IPS-18a (cell line): ENCODE data around the gene LIMA1.
A peak's percentile ranks its signal among the peaks of the same experiment; 100 is the strongest.
"Not testable (repeated sequence)": the region's sequence is repeated elsewhere in the genome, so short reads cannot be mapped to it uniquely, and the experiment has no call there.

Experiments used
- H3K27ac ChIP-seq: one replicate; pipeline ENCODE4 v1.5.1; 2013; ENCODE audit warnings: low read length
- H3K27me3 ChIP-seq: one replicate; pipeline ENCODE4 v1.6.1; 2013; ENCODE audit warnings: mild to moderate bottlenecking, low read length; ENCODE audit not compliant: control insufficient read depth, insufficient read depth
- H3K36me3 ChIP-seq: one replicate; pipeline ENCODE4 v1.6.1; 2013; ENCODE audit warnings: low read depth, low read length; ENCODE audit not compliant: control insufficient read depth
- H3K4me1 ChIP-seq: one replicate; pipeline ENCODE4 v1.6.1; 2013; ENCODE audit warnings: low read depth, low read length; ENCODE audit not compliant: control insufficient read depth
- H3K4me3 ChIP-seq: one replicate; pipeline ENCODE4 v1.5.1; 2013; ENCODE audit warnings: low read length
- H3K9ac ChIP-seq: one replicate; pipeline ENCODE4 v1.6.1; 2013; ENCODE audit warnings: mild to moderate bottlenecking, low read length, moderate library complexity
- H3K9me3 ChIP-seq: one replicate; pipeline ENCODE4 v1.6.1; 2013; ENCODE audit warnings: low read depth, low read length; ENCODE audit not compliant: control insufficient read depth

Gene LIMA1

GRCh38 chr12:50175716-50176026, 107.6 kb downstream of the LIMA1 start:
- no peaks in the 10 kb centered on the region for H3K9me3 ChIP-seq
- H3K36me3 ChIP-seq: peaks cover 21% of the 10 kb centered on the region
- no peak overlapping the region for H3K9ac ChIP-seq
- H3K27ac ChIP-seq: no peak overlapping the region
- no peaks in the 10 kb centered on the region for H3K27me3 ChIP-seq
- no peaks in the 10 kb centered on the region for H3K4me1 ChIP-seq
- no peak overlapping the region for H3K4me3 ChIP-seq

GRCh38 chr12:50174971-50175715, 108.2 kb downstream of the LIMA1 start:
- Histone ChIP-seq H3K9ac (no peak overlapping the region), H3K27ac (no peak overlapping the region), H3K36me3 (peaks cover 21% of the 10 kb centered on the region), H3K4me3 (no peak overlapping the region), H3K27me3 (no peaks in the 10 kb centered on the region), H3K4me1 (no peaks in the 10 kb centered on the region), H3K9me3 (no peaks in the 10 kb centered on the region)

GRCh38 chr12:50167049-50167828, 116.1 kb downstream of the LIMA1 start, which contains the start of gene CERS5:
Gene CERS5, minus strand, starts transcription at chr12:50167369. Its CDS starts 72 bp downstream, at chr12:50167297.
- H3K36me3 ChIP-seq: no peaks in the 10 kb centered on the region
- peak within 1 kb of the TSS; percentile 71 for H3K9ac ChIP-seq
- H3K27me3 ChIP-seq: no peaks in the 10 kb centered on the region
- peaks cover 4% of the 10 kb centered on the region for H3K4me1 ChIP-seq
- H3K27ac ChIP-seq: peak within 1 kb of the TSS; percentile 61
- H3K4me3 ChIP-seq: peak within 1 kb of the TSS; percentile 72
- H3K9me3 ChIP-seq: no peaks in the 10 kb centered on the region

DNA sequence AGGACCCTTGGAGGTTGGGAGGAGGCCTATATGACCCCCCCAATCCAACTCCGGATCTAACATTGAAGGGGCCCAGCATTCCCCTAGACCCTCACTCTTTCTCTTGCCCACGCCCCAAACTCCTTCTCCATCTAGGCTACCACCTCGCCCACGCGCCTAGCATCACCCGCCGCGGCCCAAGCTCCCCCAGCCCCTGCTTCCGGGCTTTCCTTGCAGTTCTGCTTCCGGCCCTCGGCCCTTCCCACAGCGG, 116.6 kb downstream of the LIMA1 start:
- Histone ChIP-seq H3K4me3 (peak overlapping the region; percentile 72), H3K9me3 (no peaks in the 10 kb centered on the region), H3K27me3 (no peaks in the 10 kb centered on the region), H3K36me3 (no peaks in the 10 kb centered on the region), H3K9ac (peak overlapping the region; percentile 71), H3K27ac (peak overlapping the region; percentile 61), H3K4me1 (peaks cover 4% of the 10 kb centered on the region)

GRCh38 chr12:50164963-50165362, 118.4 kb downstream of the LIMA1 start:
- no peak overlapping the region for H3K9ac ChIP-seq
- no peak overlapping the region for H3K27ac ChIP-seq
- no peaks in the 10 kb centered on the region for H3K36me3 ChIP-seq
- H3K4me1 ChIP-seq: peaks cover 4% of the 10 kb centered on the region
- no peaks in the 10 kb centered on the region for H3K9me3 ChIP-seq
- no peaks in the 10 kb centered on the region for H3K27me3 ChIP-seq
- H3K4me3 ChIP-seq: no peak overlapping the region

GRCh38 chr12:50162230-50162629, 121.1 kb downstream of the LIMA1 start:
- Histone ChIP-seq H3K4me3 (no peak overlapping the region), H3K9ac (no peak overlapping the region), H3K27ac (no peak overlapping the region), H3K36me3 (no peaks in the 10 kb centered on the region), H3K4me1 (peaks cover 4% of the 10 kb centered on the region), H3K9me3 (no peaks in the 10 kb centered on the region), H3K27me3 (no peaks in the 10 kb centered on the region)

DNA sequence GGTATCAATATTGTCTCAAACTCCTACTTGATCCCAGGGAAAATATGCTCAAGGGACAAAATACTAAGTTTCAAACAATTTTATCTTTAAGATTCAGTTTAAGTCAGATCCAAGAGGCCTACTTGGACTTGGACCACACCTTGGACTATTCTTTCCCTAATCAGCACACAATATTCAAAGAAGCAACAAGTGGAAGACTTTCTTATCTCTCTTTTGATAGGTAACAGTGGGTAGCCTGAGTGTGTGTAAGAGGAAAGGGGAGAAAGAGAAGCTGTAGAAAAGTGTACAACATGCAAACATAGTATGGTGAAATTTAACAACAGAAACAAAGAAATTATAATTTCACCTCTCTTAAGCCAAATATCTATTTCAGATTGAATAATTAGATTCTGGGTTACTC, 122.7 kb downstream of the LIMA1 start:
- H3K9ac ChIP-seq: no peak overlapping the region
- H3K27me3 ChIP-seq: no peaks in the 10 kb centered on the region
- H3K36me3 ChIP-seq: no peaks in the 10 kb centered on the region
- H3K4me3 ChIP-seq: no peak overlapping the region
- H3K9me3 ChIP-seq: no peaks in the 10 kb centered on the region
- H3K4me1 ChIP-seq: peaks cover 3% of the 10 kb centered on the region
- H3K27ac ChIP-seq: no peak overlapping the region

DNA sequence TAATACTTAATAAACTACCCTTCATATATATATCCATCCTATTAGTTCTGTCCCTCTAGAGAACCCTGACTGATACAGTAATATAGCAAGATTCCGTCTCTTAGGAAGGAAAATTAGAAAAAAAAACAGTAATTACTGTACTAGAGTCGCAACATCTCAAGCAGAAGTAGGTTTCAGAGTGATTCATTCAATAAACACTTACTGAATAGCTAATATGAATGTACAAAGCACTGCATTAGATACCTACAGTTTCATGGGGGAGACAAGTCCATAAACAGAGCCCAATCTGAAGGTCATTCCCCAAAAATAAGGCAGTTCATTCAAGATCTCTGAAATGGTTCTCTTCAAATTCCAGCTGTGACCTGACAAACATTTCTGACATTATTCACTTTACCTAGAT, 126.1 kb downstream of the LIMA1 start:
- H3K4me1 ChIP-seq: no peaks in the 10 kb centered on the region
- H3K9ac ChIP-seq: no peak overlapping the region
- H3K27me3 ChIP-seq: no peaks in the 10 kb centered on the region
- no peak overlapping the region for H3K27ac ChIP-seq
- no peak overlapping the region for H3K4me3 ChIP-seq
- H3K9me3 ChIP-seq: no peaks in the 10 kb centered on the region
- H3K36me3 ChIP-seq: no peaks in the 10 kb centered on the region

GRCh38 chr12:50156641-50157040, 126.7 kb downstream of the LIMA1 start:
- no peaks in the 10 kb centered on the region for H3K27me3 ChIP-seq

DNA sequence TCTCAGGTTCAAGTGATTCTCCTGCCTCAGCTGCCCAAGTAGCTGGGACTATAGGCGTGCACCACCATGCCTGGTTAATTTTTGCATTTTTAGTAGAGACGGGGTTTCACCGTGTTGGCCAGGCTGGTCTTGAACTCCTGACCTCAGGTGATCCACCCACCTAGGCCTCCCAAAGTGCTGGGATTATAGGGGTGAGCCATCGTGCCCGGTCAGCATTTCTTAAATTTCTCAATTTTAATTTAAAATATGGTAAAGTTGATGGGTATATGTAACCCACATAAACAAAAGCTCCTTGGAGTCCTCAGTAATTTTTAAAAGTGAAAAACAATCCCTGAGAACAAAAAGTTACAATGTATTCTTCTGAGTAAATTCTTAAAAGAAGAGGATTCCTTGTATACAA, 128.4 kb downstream of the LIMA1 start:
- H3K9ac ChIP-seq, H3K4me1 ChIP-seq, H3K36me3 ChIP-seq, H3K27me3 ChIP-seq, H3K9me3 ChIP-seq, H3K27ac ChIP-seq, H3K4me3 ChIP-seq: not testable (repeated sequence)

More at GRCh38 chr12:50156641-50157040, 126.7 kb downstream of the LIMA1 start:
- Histone ChIP-seq H3K36me3 (no peaks in the 10 kb centered on the region), H3K4me3 (no peak overlapping the region), H3K9me3 (no peaks in the 10 kb centered on the region), H3K4me1 (no peaks in the 10 kb centered on the region), H3K27ac (no peak overlapping the region), H3K9ac (no peak overlapping the region)

DNA sequence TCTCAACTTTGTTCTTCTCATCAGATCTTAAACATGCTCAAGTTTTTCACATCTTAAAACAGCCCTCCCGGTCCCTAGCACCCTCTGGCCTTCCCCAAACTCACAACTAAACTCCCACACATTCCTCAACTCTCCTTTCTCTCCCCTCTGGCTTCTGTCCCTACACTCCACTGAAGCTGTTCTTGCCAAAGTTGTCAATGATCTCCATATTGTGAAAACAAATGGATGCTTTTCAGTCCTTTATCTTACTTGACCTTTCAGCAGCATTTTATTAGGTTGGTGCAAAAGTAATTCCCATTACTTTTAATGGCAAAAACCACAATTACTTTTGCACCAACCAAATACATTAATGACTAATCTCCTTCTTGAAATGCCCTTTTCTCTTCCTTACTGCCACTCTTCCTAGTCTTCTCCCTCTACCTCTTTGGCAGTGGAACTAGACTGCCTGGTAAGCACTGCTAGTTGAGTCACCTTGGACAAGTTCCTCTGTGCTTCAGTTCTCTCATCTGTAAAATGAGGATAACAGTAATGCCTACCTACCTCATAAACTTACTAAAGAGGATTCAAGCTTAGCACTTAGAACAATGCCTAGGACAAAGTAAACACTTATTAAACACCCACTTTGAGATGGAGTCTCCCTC, 132.2 kb downstream of the LIMA1 start:
- no peak overlapping the region for H3K27ac ChIP-seq
- H3K4me3 ChIP-seq: no peak overlapping the region
- H3K9me3 ChIP-seq: no peaks in the 10 kb centered on the region
- H3K36me3 ChIP-seq: no peaks in the 10 kb centered on the region
- H3K9ac ChIP-seq: no peak overlapping the region
- H3K27me3 ChIP-seq: no peaks in the 10 kb centered on the region
- H3K4me1 ChIP-seq: no peaks in the 10 kb centered on the region
